NCI-H2196 (cell line): Measurements from ENCODE around the gene GLRA1.
"Not testable (repeated sequence)": the region's sequence is repeated elsewhere in the genome, so short reads cannot be mapped to it uniquely, and the experiment has no call there.

Experiments used
- DNase-seq: peaks from one replicate; lab custom pipeline; 2025; ENCODE audit not compliant: unreplicated experiment; lab: John Stamatoyannopoulos, UW

The GLRA1 gene

DNA sequence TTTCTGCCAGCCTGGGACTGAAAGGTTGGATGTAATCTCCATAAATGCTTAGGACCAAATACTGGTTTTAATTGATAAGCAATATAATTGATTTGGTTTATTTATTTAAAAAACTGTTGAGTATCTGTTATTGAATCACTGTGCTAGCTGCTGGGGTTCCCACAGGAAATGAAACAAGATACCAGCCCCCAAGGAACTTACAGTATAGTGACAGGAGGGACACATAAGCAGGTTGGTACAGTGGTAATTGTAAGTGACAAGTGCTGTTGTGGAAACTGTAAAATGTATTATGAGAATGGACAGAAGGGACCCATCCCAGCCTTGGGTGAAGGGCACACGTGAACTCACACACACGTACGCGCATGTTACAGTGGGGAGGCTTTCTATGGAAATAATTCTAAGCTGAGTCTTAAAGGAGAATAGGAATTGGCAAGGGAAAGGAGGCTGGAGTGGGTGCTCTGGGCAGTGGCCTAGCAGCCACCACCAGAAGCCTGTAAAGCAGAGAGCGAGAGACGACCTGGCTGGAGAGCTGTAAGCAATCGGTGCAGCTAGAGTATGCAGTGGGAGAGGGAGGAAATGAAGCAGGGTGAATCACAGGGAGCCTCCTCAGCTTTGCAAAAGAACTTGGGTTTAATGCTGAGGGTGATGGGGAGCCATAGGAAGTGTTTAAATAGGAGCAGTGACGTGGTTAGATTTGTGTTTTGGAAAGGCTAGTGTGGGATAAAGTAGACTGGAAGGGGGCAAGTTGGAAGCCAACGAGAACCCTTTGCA lies 39.3 kb downstream of the GLRA1 start:
- DNase-seq, result no peak

DNA sequence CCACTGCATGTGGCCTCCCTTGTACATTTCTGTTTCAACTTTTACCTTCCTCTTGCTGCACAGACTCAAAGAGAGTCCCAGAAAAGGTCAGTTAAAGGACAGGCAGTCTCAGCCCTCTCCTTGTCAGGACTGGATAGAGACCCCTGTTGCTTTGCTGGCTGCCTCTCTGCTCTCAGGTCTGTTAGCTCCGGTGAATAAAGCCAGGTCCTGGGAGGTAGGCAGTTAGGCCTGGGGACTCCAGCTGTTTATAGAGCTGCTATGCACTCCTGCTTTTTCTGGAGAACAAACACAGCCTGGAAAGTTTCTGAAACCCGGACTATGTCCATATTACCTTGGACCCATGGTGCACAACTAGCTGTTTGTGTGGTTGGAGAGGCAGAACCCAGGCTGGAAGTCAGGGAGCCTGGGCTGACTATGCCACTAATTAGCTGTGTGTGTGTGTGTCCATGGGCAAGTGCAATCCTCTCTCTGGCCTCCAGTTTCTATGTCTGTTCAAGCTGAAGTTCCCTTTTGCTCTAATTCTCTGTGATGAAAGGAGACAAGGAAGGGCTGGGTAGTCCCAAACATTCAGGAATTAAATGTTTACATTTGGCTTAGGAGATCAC lies 42.9 kb downstream of the GLRA1 start:
- DNase-seq, result no peak

- DNase-seq, result no peak
These were observed 44.3 kb downstream of the GLRA1 start for GRCh38 chr5:151880324-151880723.

- no peak for DNase-seq
These were observed 51.0 kb downstream of the GLRA1 start for GRCh38 chr5:151873701-151874100.

GRCh38 chr5:151872701-151873100 lies 52.0 kb downstream of the GLRA1 start:
- DNase-seq, result no peak

- no peak for DNase-seq
These were observed 53.8 kb downstream of the GLRA1 start for GRCh38 chr5:151870820-151871219.

DNA sequence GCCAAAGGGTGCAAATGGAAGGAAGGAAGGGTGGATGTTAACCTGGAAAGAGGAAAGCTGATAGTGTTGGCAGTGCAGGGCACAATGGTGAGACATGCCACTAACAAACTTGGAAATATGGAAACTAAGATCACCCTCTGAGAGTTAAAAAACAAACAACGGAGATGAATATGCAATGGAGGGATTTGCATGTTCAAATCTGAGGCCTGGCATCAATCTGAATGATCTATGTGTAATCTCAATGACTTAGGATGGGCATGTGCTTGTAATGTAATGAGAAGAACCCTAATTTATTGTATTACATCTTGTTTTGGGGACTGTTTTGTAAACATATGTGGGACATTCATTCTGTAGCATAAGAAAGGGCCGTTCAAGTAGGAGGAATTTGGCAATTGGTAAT lies 54.4 kb downstream of the GLRA1 start:
- DNase-seq, result no peak

DNA sequence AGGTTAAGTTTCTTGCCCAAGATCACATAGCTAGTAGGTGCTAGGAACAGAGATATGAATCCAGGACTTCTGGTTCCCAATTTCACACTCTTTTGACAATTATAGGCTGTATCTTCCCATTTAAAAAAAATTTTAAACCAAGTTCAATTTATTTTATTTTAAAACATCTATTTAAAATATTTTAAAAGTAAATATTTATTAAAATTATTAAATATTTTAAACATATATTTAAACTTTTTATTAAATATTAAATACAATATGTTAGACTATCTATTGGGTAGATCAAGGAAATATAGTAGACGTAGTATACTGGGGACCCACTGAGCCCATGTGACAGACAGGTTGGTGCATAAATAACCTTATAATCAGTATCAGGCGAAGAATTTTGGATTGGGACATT lies 54.8 kb downstream of the GLRA1 start:
- DNase-seq, result no peak

- DNase-seq, result no peak
These were observed 56.2 kb downstream of the GLRA1 start for GRCh38 chr5:151868451-151868850.

DNA sequence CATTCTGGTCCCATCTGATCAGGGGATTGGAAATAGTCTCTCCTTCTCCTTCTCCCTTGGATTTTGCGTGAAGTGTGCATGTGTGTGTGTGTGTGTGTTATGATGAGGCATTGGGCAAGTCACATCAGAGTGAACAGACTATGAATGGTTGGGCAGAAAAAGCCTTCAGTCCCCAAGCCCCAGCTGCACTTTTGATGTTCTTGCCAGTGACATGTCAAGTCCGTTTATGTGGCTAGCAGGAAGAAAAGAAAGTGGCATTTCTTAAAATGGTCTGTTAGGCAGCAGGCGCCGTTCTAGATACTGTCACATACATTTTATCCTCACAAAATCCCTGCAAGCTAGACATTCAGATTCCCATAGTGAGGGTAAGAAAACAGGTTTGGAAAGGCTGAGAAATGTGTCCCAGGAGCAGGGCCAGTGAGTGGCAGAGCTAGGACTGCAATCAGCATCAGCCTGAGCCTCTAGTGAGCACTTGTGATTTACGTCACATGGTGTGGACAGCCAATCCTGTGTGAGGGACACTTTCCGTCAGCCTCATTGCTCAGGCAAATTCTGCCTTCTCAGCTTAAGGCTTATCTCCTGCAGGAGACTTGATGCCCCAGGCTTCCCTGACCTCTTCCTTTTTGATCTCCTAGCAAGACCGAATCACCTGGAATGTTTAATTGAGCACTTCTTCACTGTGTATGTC lies 60.4 kb downstream of the GLRA1 start:
- no peak for DNase-seq

GRCh38 chr5:151863566-151863965 lies 61.1 kb downstream of the GLRA1 start:
- DNase-seq, result no peak

DNA sequence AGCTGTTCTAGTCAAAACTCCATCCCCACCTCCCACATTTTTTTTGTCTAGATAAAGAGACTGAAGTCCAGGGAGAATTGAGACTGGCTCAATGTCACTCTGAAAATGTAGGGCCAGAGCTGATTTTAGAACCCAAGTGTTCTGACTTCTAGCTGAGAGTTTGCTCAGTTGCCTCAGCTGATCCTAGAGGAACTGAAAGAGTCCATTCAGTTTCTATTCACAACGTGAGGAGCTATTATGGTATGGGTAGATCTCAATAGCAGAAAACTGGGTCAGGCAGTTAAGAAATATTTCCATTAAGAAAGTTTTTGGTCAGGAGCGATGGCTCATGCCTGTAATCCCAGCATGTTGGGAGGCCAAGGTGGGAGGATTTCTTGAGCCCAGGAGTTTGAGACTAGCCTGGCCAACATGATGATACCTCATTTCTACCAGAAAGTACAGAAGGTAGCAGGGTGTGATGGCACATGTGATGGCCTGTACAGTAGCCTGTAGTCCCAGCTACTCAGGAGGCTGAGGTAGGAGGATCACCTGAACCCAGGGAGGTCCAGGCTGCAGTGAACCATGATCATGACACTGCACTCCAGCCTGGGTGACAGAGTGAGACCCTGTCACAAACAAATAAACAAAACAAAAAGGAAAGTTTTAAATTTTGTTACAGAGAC lies 61.7 kb downstream of the GLRA1 start:
- DNase-seq, result no peak

- not testable (repeated sequence) for DNase-seq
These were observed 63.8 kb downstream of the GLRA1 start for GRCh38 chr5:151860867-151861266.

DNA sequence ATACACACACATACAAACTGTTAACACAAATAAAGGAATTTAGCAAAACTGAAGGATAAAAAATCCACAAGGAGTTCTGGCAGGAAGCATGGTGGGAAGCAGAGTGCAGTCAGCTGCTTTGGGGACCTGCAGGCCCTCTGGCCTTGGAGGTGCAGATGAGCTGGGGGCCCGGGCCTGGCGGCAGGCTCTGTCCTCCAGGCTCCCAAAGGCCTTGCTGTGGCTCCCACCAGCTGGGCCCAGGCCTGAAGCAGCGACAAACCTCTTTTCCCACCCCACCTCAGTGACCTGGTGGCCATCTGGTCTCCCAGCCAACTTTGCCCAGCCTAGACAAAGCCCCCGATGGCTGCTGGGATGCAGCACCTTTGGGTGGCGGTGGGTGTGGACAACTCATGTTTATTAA lies 67.8 kb downstream of the GLRA1 start:
- DNase-seq, result no peak

DNA sequence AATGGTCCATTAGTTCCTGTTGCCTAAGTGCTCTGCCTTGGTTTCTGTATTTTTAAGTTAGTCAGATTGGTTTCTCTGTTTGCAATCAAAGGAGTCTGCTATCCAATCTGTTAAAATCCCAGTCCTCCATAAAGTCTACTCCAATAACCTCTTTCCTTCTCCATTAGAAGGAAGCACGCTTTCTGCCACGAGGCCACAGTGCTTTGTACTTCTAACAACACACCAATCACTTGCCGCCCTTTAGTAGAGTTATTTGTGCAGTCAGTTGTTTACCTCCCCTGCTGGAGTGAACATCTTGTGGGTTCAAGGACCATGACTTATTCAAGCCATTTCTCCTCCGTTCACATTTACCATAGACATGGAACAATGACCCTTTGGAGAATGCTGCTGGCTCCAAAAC lies 69.0 kb downstream of the GLRA1 start:
- no peak for DNase-seq

DNA sequence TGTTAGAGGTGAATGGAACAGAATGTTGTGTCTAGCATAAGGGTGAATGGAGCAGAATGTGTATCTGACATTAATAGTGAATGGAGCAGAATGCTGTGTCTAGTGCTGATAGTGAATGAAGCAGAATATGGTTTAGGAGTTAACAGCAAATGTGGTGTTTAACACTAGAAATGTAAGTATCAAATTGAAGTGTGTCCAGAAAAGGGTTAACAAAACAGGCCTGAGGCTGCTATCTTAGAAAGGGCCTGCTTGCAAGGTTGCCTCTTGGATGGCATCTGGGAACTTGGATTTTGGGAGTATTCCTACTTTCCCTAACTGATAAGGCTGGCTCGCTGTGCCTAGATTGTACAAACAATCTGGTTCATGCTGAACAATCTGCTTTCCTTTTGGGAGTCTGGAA lies 76.8 kb downstream of the GLRA1 start:
- no peak for DNase-seq

DNA sequence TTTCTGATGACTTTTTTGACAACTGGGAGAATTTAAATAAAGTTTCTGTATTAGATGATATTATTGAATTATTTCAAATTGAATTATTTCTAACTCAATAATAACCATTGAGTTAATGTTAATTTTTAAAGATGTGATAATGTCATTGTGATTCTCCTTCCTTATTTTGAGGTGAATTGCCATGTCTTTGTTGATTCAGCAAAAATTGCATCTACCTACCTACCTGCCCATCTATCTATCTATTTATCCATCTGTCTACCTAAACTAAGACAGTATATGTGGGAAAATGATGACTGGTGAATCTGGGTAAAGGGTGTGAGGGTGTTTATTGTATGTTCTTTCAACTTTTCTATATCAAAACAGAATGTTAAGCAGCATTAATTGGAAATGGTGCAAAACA lies 77.9 kb downstream of the GLRA1 start:
- no peak for DNase-seq

DNA sequence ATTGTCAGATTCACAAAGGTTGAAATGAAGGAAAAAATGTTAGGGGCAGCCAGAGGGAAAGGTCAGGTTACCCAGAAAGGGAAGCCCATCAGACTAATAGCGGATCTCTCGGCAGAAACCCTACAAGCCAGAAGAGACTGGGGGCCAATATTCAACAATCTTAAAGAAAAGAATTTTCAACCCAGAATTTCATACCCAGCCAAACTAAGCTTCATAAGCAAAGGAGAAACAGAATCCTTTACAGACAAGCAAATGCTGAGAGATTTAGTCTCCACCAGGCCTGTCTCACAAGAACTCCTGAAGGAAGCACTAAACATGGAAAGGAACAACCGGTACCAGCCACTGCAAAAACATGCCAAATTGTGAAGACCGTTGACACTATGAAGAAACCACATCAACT lies 91.8 kb downstream of the GLRA1 start:
- DNase-seq, result not testable (repeated sequence)

GRCh38 chr5:151829370-151829769 lies 95.3 kb downstream of the GLRA1 start:
- no peak for DNase-seq

GRCh38 chr5:151825445-151825844 lies 99.2 kb downstream of the GLRA1 start:
- DNase-seq, result peak; percentile 68

DNA sequence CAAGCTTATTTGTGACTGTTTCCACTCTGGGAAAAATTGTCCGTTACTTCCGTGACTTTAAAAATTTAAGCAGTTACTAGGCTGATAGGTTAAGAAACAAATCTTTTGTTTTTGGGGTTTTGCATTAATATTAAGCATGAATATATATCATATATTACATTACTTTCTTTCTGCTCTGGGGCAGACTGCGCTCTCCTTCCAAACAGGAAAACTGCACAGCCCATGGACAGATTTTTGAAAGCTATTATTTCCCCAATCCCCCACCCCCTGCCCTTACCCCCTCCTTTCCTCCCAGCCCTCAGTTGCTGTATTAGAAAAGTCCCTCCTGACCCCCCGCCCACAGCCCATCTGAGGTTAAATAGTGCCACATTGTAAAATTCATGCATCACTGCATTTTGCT lies 102.5 kb downstream of the GLRA1 start:
- no peak for DNase-seq

DNA sequence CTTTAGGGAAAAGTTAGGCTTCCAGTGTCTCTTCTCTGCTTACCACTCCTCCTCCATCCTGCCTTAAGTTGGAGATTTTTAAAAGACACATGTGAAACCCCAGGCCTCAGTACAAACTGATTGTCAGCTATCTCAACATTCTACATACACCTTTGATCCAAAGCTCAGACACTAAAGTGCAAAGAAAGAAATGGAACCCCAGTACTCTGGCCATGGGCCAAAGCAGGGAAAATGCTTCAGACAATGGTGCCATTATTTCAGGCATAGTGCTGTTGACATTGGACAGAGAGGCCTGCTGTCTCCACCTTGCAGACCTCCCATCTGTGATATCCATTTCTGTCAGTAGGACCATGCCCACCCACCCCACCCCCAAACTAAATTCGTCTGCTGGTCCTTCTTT lies 103.7 kb downstream of the GLRA1 start:
- peak; percentile 10 for DNase-seq
